Measurements from ENCODE around the gene ATG4D. TPM values are rescaled to one million over a fixed set of nuclear protein-coding genes. Genes with fewer than 3 reads are reported as not detected.
A peak's percentile ranks its signal among the peaks of the same experiment; 100 is the strongest.

ATG4D gene
- total and polyA plus RNA-seq, 4 donors, result 4.7 to 44.4 (median 11.1) TPM

GRCh38 chr19:10553087-10553667, 9.5 kb downstream of the ATG4D start:
- H3K4me1 ChIP-seq (ENCODE audit: control insufficient read depth in 4 of 4, insufficient read depth in 4 of 4, low read length in 3 of 4), result no peaks in the 10 kb centered on the region
- no peaks in the 10 kb centered on the region for H3K9me3 ChIP-seq (ENCODE audit: control insufficient read depth in 4 of 4, low read length in 3 of 4)
- peak overlapping the region in 1 of 2 donors; percentile 7 for H3K27ac ChIP-seq (ENCODE audit: low read depth in 1 of 2, low read length in 2 of 2)
- H3K9ac ChIP-seq (ENCODE audit: low read depth in 1 of 2, low read length in 2 of 2), result no peak overlapping the region
- no peak for DNase-seq (ENCODE audit: low spot score)
- peaks cover 28 to 71% (median 49%) of the 10 kb centered on the region in 4 donors for H3K36me3 ChIP-seq (ENCODE audit: control insufficient read depth in 4 of 4, insufficient read depth in 3 of 4, low read depth in 1 of 4, low read length in 3 of 4)
- TF ChIP-seq GABPA (IDR thresholded peaks at IDR 0.05 in 1 of 2, conservative IDR thresholded peaks at IDR 0.05 in 1 of 2), result no peak
- TF ChIP-seq HNF4A (conservative IDR thresholded peaks at IDR 0.05), result no peak
- no peak overlapping the region for H3K4me3 ChIP-seq (ENCODE audit: low read depth in 1 of 3, low read length in 3 of 3)
- no peaks in the 10 kb centered on the region for H3K27me3 ChIP-seq (ENCODE audit: control insufficient read depth in 4 of 4, insufficient read depth in 4 of 4, low read length in 3 of 4)
- WGBS, result 81% methylated on average over 13 of the region's 13 CpGs

- Histone ChIP-seq H3K27me3 (ENCODE audit: control insufficient read depth in 4 of 4, insufficient read depth in 4 of 4, low read length in 3 of 4) (no peaks in the 10 kb centered on the region), H3K9ac (ENCODE audit: low read depth in 1 of 2, low read length in 2 of 2) (no peak overlapping the region), H3K9me3 (ENCODE audit: control insufficient read depth in 4 of 4, low read length in 3 of 4) (no peaks in the 10 kb centered on the region), H3K4me3 (ENCODE audit: low read depth in 1 of 3, low read length in 3 of 3) (no peak overlapping the region), H3K36me3 (ENCODE audit: control insufficient read depth in 4 of 4, insufficient read depth in 3 of 4, low read depth in 1 of 4, low read length in 3 of 4) (peaks cover 25 to 67% (median 42%) of the 10 kb centered on the region in 4 donors), H3K27ac (ENCODE audit: low read depth in 1 of 2, low read length in 2 of 2) (peak overlapping the region in 1 of 2 donors; percentile 7), H3K4me1 (ENCODE audit: control insufficient read depth in 4 of 4, insufficient read depth in 4 of 4, low read length in 3 of 4) (no peaks in the 10 kb centered on the region)
- no peak for DNase-seq (ENCODE audit: low spot score)
- whole genome bisulfite sequencing, result 62% methylated on average over 12 of the region's 12 CpGs
- TF ChIP-seq GABPA (IDR thresholded peaks at IDR 0.05 in 1 of 2, conservative IDR thresholded peaks at IDR 0.05 in 1 of 2) (no peak), JUND (IDR thresholded peaks at IDR 0.05) (no peak), RAD21 (IDR thresholded peaks at IDR 0.05) (no peak), ATF3 (IDR thresholded peaks at IDR 0.05) (no peak), SP1 (IDR thresholded peaks at IDR 0.05) (no peak), CTCF (IDR thresholded peaks at IDR 0.05; ENCODE audit: low read depth, low read length, missing input control) (no peak), YY1 (IDR thresholded peaks at IDR 0.05) (no peak)
Observed at GRCh38 chr19:10553943-10554381, 10.3 kb downstream of the ATG4D start.

DNA sequence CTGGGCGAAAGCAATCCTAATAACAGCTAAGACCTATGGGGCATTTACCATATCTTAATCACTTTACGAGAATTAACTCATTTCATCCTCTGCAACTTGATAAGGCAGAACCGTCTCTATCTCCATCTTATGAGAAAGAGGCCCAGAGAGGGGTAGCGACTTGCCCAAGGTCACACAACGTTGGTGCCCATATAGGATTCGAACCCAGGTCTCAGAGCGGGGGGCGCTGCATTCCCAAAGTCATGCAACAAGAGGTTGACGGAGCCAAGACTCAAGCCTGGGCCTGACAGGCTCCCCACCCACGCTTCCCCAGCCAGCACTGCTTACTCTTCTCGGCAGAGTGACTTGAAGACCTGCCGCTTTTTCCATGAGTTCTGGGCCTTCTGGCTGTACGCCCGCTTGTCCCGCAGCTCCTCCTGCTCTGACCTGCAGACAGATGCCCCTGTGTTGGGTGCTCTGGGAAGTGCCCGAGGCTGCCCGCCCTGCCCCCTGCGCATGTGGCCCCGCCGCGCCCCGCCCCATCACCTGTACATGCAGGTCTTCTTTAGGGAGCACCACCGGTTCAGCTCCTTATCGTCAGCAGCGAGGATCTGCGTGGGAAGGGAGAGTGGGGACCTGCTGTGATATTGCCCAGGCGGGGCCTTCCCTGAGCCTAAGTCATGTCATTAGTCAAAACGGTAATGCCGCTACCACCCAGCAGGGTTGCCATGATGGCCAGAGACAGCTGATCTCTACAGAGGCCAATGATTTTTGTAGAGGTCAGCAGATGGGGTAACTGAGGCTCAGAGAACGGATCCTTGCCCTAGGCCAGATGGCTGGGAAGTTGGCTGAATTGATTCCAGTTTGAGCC, 11.3 kb downstream of the ATG4D start:
- no peak overlapping the region for H3K27ac ChIP-seq (ENCODE audit: low read depth in 1 of 2, low read length in 2 of 2)
- no peaks in the 10 kb centered on the region for H3K9me3 ChIP-seq (ENCODE audit: control insufficient read depth in 4 of 4, low read length in 3 of 4)
- H3K9ac ChIP-seq (ENCODE audit: low read depth in 1 of 2, low read length in 2 of 2), result no peak overlapping the region
- H3K4me1 ChIP-seq (ENCODE audit: control insufficient read depth in 4 of 4, insufficient read depth in 4 of 4, low read length in 3 of 4), result no peaks in the 10 kb centered on the region
- WGBS, result 92% methylated on average over 30 of the region's 30 CpGs
- H3K36me3 ChIP-seq (ENCODE audit: control insufficient read depth in 4 of 4, insufficient read depth in 3 of 4, low read depth in 1 of 4, low read length in 3 of 4), result peaks cover 29 to 69% (median 46%) of the 10 kb centered on the region in 4 donors
- no peak for DNase-seq (ENCODE audit: low spot score)
- H3K4me3 ChIP-seq (ENCODE audit: low read depth in 1 of 3, low read length in 3 of 3), result no peak overlapping the region
- no peaks in the 10 kb centered on the region for H3K27me3 ChIP-seq (ENCODE audit: control insufficient read depth in 4 of 4, insufficient read depth in 4 of 4, low read length in 3 of 4)
- TF ChIP-seq GABPA (IDR thresholded peaks at IDR 0.05 in 1 of 2, conservative IDR thresholded peaks at IDR 0.05 in 1 of 2) (no peak), FOXA1 (IDR thresholded peaks at IDR 0.05) (no peak), NR2F2 (IDR thresholded peaks at IDR 0.05) (no peak), RXRA (IDR thresholded peaks at IDR 0.05) (no peak), SP1 (IDR thresholded peaks at IDR 0.05) (no peak), YY1 (IDR thresholded peaks at IDR 0.05) (no peak), TAF1 (conservative IDR thresholded peaks at IDR 0.05) (no peak), EGR1 (IDR thresholded peaks at IDR 0.05; ENCODE audit: low read depth in 2 of 2) (no peak), HNF4A (conservative IDR thresholded peaks at IDR 0.05) (no peak), ZBTB33 (IDR thresholded peaks at IDR 0.05) (no peak), ATF3 (IDR thresholded peaks at IDR 0.05) (no peak), CTCF (IDR thresholded peaks at IDR 0.05; ENCODE audit: low read depth, low read length, missing input control) (no peak), RAD21 (IDR thresholded peaks at IDR 0.05) (no peak)
- TF ChIP-seq, protein P1, sequence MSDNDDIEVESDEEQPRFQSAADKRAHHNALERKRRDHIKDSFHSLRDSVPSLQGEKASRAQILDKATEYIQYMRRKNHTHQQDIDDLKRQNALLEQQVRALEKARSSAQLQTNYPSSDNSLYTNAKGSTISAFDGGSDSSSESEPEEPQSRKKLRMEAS (IDR thresholded peaks at IDR 0.05), result no peak
